ENCODE measurements around the gene KATNBL1. TPM values are rescaled to one million over a fixed set of nuclear protein-coding genes. Genes with fewer than 3 reads are reported as not detected.

The KATNBL1 gene
- total and polyA plus RNA-seq, 4 donors = 6.4 to 26.2 (median 22.0) TPM

DNA sequence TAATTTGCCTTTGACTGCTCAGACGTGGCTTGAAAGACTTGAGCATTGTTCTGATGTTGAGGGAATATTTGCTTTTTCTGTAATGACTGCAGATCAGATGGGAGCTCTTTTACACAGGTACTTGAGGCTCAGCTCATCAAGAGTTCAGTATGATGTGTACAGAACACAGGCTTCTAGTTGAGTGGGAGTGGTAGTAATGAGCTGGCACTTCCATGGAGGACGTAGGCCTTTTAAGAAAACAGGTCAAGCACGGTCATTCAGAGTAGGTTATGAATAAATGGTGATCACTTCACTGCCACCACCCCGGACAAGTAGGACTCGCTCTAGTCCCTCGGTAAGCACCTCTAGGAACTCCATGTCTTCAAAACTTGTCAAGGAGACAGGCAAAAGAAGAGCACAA, 23.7 kb upstream of the KATNBL1 start:
- TF ChIP-seq, protein P1, sequence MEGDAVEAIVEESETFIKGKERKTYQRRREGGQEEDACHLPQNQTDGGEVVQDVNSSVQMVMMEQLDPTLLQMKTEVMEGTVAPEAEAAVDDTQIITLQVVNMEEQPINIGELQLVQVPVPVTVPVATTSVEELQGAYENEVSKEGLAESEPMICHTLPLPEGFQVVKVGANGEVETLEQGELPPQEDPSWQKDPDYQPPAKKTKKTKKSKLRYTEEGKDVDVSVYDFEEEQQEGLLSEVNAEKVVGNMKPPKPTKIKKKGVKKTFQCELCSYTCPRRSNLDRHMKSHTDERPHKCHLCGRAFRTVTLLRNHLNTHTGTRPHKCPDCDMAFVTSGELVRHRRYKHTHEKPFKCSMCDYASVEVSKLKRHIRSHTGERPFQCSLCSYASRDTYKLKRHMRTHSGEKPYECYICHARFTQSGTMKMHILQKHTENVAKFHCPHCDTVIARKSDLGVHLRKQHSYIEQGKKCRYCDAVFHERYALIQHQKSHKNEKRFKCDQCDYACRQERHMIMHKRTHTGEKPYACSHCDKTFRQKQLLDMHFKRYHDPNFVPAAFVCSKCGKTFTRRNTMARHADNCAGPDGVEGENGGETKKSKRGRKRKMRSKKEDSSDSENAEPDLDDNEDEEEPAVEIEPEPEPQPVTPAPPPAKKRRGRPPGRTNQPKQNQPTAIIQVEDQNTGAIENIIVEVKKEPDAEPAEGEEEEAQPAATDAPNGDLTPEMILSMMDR (IDR thresholded peaks at IDR 0.05; ENCODE audit: low read depth, low read length, missing input control) = no peak
- TF ChIP-seq RAD21 (IDR thresholded peaks at IDR 0.05) = no peak
- TF ChIP-seq EGR1 (IDR thresholded peaks at IDR 0.05; ENCODE audit: low read depth in 2 of 2) = no peak
- no peak for TF ChIP-seq HNF4G (IDR thresholded peaks at IDR 0.05)
- TF ChIP-seq, protein P2, sequence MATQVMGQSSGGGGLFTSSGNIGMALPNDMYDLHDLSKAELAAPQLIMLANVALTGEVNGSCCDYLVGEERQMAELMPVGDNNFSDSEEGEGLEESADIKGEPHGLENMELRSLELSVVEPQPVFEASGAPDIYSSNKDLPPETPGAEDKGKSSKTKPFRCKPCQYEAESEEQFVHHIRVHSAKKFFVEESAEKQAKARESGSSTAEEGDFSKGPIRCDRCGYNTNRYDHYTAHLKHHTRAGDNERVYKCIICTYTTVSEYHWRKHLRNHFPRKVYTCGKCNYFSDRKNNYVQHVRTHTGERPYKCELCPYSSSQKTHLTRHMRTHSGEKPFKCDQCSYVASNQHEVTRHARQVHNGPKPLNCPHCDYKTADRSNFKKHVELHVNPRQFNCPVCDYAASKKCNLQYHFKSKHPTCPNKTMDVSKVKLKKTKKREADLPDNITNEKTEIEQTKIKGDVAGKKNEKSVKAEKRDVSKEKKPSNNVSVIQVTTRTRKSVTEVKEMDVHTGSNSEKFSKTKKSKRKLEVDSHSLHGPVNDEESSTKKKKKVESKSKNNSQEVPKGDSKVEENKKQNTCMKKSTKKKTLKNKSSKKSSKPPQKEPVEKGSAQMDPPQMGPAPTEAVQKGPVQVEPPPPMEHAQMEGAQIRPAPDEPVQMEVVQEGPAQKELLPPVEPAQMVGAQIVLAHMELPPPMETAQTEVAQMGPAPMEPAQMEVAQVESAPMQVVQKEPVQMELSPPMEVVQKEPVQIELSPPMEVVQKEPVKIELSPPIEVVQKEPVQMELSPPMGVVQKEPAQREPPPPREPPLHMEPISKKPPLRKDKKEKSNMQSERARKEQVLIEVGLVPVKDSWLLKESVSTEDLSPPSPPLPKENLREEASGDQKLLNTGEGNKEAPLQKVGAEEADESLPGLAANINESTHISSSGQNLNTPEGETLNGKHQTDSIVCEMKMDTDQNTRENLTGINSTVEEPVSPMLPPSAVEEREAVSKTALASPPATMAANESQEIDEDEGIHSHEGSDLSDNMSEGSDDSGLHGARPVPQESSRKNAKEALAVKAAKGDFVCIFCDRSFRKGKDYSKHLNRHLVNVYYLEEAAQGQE (IDR thresholded peaks at IDR 0.05) = no peak
- TF ChIP-seq HNF4A (conservative IDR thresholded peaks at IDR 0.05) = no peak
- TF ChIP-seq GABPA (IDR thresholded peaks at IDR 0.05 in 1 of 2, conservative IDR thresholded peaks at IDR 0.05 in 1 of 2) = no peak
- TF ChIP-seq, protein P3, sequence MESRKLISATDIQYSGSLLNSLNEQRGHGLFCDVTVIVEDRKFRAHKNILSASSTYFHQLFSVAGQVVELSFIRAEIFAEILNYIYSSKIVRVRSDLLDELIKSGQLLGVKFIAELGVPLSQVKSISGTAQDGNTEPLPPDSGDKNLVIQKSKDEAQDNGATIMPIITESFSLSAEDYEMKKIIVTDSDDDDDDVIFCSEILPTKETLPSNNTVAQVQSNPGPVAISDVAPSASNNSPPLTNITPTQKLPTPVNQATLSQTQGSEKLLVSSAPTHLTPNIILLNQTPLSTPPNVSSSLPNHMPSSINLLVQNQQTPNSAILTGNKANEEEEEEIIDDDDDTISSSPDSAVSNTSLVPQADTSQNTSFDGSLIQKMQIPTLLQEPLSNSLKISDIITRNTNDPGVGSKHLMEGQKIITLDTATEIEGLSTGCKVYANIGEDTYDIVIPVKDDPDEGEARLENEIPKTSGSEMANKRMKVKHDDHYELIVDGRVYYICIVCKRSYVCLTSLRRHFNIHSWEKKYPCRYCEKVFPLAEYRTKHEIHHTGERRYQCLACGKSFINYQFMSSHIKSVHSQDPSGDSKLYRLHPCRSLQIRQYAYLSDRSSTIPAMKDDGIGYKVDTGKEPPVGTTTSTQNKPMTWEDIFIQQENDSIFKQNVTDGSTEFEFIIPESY (IDR thresholded peaks at IDR 0.05) = no peak
- TF ChIP-seq FOXA2 (IDR thresholded peaks at IDR 0.05) = no peak
- no peak for TF ChIP-seq SP1 (IDR thresholded peaks at IDR 0.05)
- no peak for TF ChIP-seq JUND (IDR thresholded peaks at IDR 0.05)
- Histone ChIP-seq H3K36me3 (ENCODE audit: control insufficient read depth in 4 of 4, insufficient read depth in 3 of 4, low read depth in 1 of 4, low read length in 3 of 4) (peaks cover 2 to 64% (median 38%) of the 10 kb centered on the region in 4 donors), H3K9ac (ENCODE audit: low read depth in 1 of 2, low read length in 2 of 2) (no peak overlapping the region)

DNA sequence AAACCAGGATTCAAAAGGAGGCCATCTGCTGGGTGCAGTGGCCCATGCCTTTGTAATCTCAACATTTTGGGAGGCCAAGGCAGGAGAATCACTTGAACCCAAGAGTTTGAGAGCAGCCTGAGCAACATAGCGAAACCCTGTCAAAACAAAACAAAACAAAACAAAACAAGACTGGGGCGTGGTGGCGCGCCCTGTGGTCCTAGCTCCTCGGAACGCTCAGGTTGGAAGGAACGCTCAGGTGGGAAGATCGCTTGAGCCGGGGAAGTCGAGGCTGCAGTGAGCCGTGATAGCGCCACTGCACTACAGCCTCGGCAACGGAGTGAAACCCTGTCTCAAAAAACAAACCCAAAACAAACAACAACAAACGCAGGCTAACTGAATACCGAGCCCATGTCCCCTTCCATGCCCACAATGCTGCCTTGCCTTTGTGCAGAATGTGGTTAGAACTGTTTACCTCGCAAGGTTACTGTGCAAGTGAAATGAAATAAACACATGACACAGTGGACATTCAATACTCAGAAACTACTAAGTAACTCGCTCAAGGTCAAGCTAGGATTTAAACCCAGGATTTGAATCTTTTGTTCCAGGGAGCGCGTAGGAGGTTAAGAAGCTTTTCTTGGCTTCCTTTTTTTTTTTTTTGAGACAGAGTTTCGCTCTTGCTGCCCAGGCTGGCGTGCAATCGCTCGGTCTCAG, 14.2 kb upstream of the KATNBL1 start:
- Histone ChIP-seq H3K9me3 (ENCODE audit: control insufficient read depth in 4 of 4, low read length in 3 of 4) (no peaks in the 10 kb centered on the region), H3K4me3 (ENCODE audit: low read depth in 1 of 3, low read length in 3 of 3) (peak overlapping the region; percentile 65 to 100 (median 84)), H3K27ac (ENCODE audit: low read depth in 1 of 2, low read length in 2 of 2) (peak overlapping the region; percentile 74 to 86), H3K27me3 (ENCODE audit: control insufficient read depth in 4 of 4, insufficient read depth in 4 of 4, low read length in 3 of 4) (no peaks in the 10 kb centered on the region), H3K4me1 (ENCODE audit: control insufficient read depth in 4 of 4, insufficient read depth in 4 of 4, low read length in 3 of 4) (peaks cover 3 to 19% (median 10%) of the 10 kb centered on the region in 4 donors), H3K9ac (ENCODE audit: low read depth in 1 of 2, low read length in 2 of 2) (peak overlapping the region; percentile 79 to 87), H3K36me3 (ENCODE audit: control insufficient read depth in 4 of 4, insufficient read depth in 3 of 4, low read depth in 1 of 4, low read length in 3 of 4) (peaks cover 0 to 10% (median 4%) of the 10 kb centered on the region in 4 donors)
- TF ChIP-seq SP1 (IDR thresholded peaks at IDR 0.05) = no peak
- TF ChIP-seq RAD21 (IDR thresholded peaks at IDR 0.05) = peak in 1 of 2 donors; percentile 7
- WGBS = 39% methylated on average over 24 of the region's 24 CpGs
- DNase-seq (ENCODE audit: low spot score) = peak; percentile 35

More for the DNA sequence above, 23.7 kb upstream of the KATNBL1 start:
- no peak for DNase-seq (ENCODE audit: low spot score)
- WGBS = 90% methylated on average over 6 of the region's 6 CpGs
- H3K27me3 ChIP-seq (ENCODE audit: control insufficient read depth in 4 of 4, insufficient read depth in 4 of 4, low read length in 3 of 4) = no peaks in the 10 kb centered on the region
- H3K4me1 ChIP-seq (ENCODE audit: control insufficient read depth in 4 of 4, insufficient read depth in 4 of 4, low read length in 3 of 4) = no peaks in the 10 kb centered on the region
- H3K27ac ChIP-seq (ENCODE audit: low read depth in 1 of 2, low read length in 2 of 2) = no peak overlapping the region
- no peak overlapping the region for H3K4me3 ChIP-seq (ENCODE audit: low read depth in 1 of 3, low read length in 3 of 3)
- no peaks in the 10 kb centered on the region for H3K9me3 ChIP-seq (ENCODE audit: control insufficient read depth in 4 of 4, low read length in 3 of 4)
